Panc1 (cell line): ENCODE results near the gene SRSF7. TPM values are rescaled to one million over a fixed set of nuclear protein-coding genes. Genes with fewer than 3 reads are reported as not detected.

ENCODE experiments used
- ATAC-seq: fragments of 200-7000 bp; cut with Tn5 transposase; 2 replicates; pipeline ENCODE4 v1.9.1; 2020; ENCODE audit warnings: mild to moderate bottlenecking, moderate library complexity
- BruUV-seq: library from RNA; stranded (reverse); fragments of 400-500 nt; replicated peaks from 2 replicates; lab custom pipeline; 2021; lab: Mats Ljungman, UMichigan
- CTCF ChIA-PET: fragments of 300-600 bp; sonication (Branson Sonifier 250); formaldehyde crosslinking; loops from one replicate; lab custom pipeline; 2022; ENCODE audit warnings: antibody characterized with exemption; lab: Charles Lee
- POLR2A ChIA-PET: fragments of 300-600 bp; sonication (Branson Sonifier 250); formaldehyde crosslinking; loops from one replicate; lab custom pipeline; 2022; ENCODE audit warnings: antibody characterized with exemption; lab: Charles Lee
- DNase-seq: peaks from one replicate; pipeline ENCODE4 v3.0.0-alpha.2; 2010; ENCODE audit warnings: low read depth, low spot score
- H3K27ac ChIP-seq: 2 replicates; pipeline ENCODE4 v1.5.1; 2011; ENCODE audit warnings: mild to moderate bottlenecking, low read length, inconsistent platforms
- H3K27me3 ChIP-seq: fragments of 200-500 bp; sonication (Bioruptor generic); 2 replicates; pipeline ENCODE4 v1.6.0; 2014; ENCODE audit warnings: low read length, inconsistent platforms; ENCODE audit not compliant: control insufficient read depth, insufficient read depth
- H3K36me3 ChIP-seq: fragments of 200-500 bp; sonication (Bioruptor generic); 2 replicates; pipeline ENCODE4 v1.5.1; 2014; ENCODE audit warnings: inconsistent platforms, mild to moderate bottlenecking, low read length, moderate library complexity; ENCODE audit not compliant: control insufficient read depth, insufficient read depth
- H3K4me1 ChIP-seq: 2 replicates; pipeline ENCODE4 v1.5.1; 2011; ENCODE audit warnings: inconsistent platforms, mild to moderate bottlenecking, low read length, moderate library complexity; ENCODE audit not compliant: control insufficient read depth, insufficient read depth
- H3K4me3 ChIP-seq, 2 experiments: 2 replicates each; pipeline ENCODE4 v1.5.1; 2011 to 2012; ENCODE audit warnings: low read depth in 2 of 2, low read length in 2 of 2, mild to moderate bottlenecking in 2 of 2, inconsistent platforms in 1 of 2, moderate library complexity in 1 of 2
- H3K9me3 ChIP-seq: fragments of 200-500 bp; sonication (Bioruptor generic); 2 replicates; pipeline ENCODE4 v1.5.1; 2014; ENCODE audit warnings: low read depth, mild to moderate bottlenecking, inconsistent platforms, low read length, moderate library complexity; ENCODE audit not compliant: control insufficient read depth, insufficient read depth
- CTCF ChIP-seq: fragments of 450-650 bp; IDR thresholded peaks from 2 replicates; pipeline ENCODE4 v1.5.1; 2017; ENCODE audit warnings: mild to moderate bottlenecking
- POLR2AphosphoS5 ChIP-seq: IDR thresholded peaks from 2 replicates; pipeline ENCODE4 v1.6.1; 2012; ENCODE audit warnings: mild to moderate bottlenecking, low read depth, low read length, moderate library complexity
- REST ChIP-seq, 2 experiments: IDR thresholded peaks; 2 replicates each; pipeline ENCODE4 v1.6.1; 2011 to 2012; ENCODE audit warnings: low read depth in 2 of 2, control low read depth in 1 of 2, low read length in 1 of 2, mild to moderate bottlenecking in 1 of 2, moderate library complexity in 1 of 2; ENCODE audit not compliant: insufficient read depth in 1 of 2
- SIN3A ChIP-seq: IDR thresholded peaks from 2 replicates; pipeline ENCODE4 v1.6.1; 2012; ENCODE audit warnings: low read depth, mild to moderate bottlenecking, low read length, moderate library complexity, borderline replicate concordance; ENCODE audit not compliant: insufficient read depth
- TCF7L2 ChIP-seq: IDR thresholded peaks from 2 replicates; pipeline ENCODE4 v1.6.1; 2011; ENCODE audit warnings: mild to moderate bottlenecking, low read depth, low read length, inconsistent platforms
- in situ Hi-C: cut with HindIII; loops from 2 replicates; pipeline ENCODE4 v1.10.0; 2016; ENCODE audit warnings: low sequenced_read_pairs, low pct_unique_long_range_greater_than_20kb
- intact Hi-C: fragments of 100-400 bp; cut with micrococcal nuclease; formaldehyde crosslinking; loops from one replicate; pipeline ENCODE4 v1.10.0; 2022; ENCODE audit not compliant: unreplicated experiment
- total RNA-seq: library from RNA; stranded (reverse); gene quantifications from one replicate; pipeline ENCODE4 v1.2.1, GENCODE V29; 2021; ENCODE audit not compliant: unreplicated experiment

SRSF7 gene
- total RNA-seq, 1 experiment from 2014 or later, result 220 TPM

GRCh38 chr2:38788306-38788705 is 37.1 kb upstream of the SRSF7 start:
- no TSS peak for BruUV-seq
- no peaks in the 10 kb centered on the region for H3K27me3 ChIP-seq
- no peaks in the 10 kb centered on the region for H3K36me3 ChIP-seq

GRCh38 chr2:38783586-38783985 is 32.4 kb upstream of the SRSF7 start:
- H3K4me1 ChIP-seq, result peaks cover 3% of the 10 kb centered on the region; the same call in 1 of the 2 replicates
- BruUV-seq, result no TSS peak
- H3K4me3 ChIP-seq, result no peak overlapping the region
- CTCF ChIA-PET, result no interaction called here
- POLR2A ChIA-PET, result interaction anchor here (0.7 kb wide), 1 partner anchor 32 kb away, joined by 10 read pairs; no protein-coding TSS in a partner anchor
- ATAC-seq (peak; percentile 20; the same call in 1 of the 2 replicates), DNase-seq (no peak)
- H3K27ac ChIP-seq, result no peak overlapping the region
- TF ChIP-seq CTCF, result no peak
- no peak for TF ChIP-seq SIN3A
- TF ChIP-seq REST (IDR thresholded peaks at IDR 0.05; ENCODE audit: insufficient read depth in 1 of 2, low read depth in 2 of 2, low read length in 1 of 2), result no peak
- TF ChIP-seq TCF7L2, result no peak
- no peak for TF ChIP-seq POLR2AphosphoS5
- no peaks in the 10 kb centered on the region; the same call in 1 of the 2 replicates for H3K36me3 ChIP-seq
- H3K27me3 ChIP-seq, result no peaks in the 10 kb centered on the region
- in situ Hi-C loops (no loop called here), intact Hi-C loops (no loop called here)
- H3K9me3 ChIP-seq, result no peaks in the 10 kb centered on the region

More at GRCh38 chr2:38788306-38788705, 37.1 kb upstream of the SRSF7 start:
- no peak overlapping the region for H3K27ac ChIP-seq
- ATAC-seq (no peak), DNase-seq (no peak)
- ChIA-PET POLR2A (interaction anchor here (0.6 kb wide), 1 partner anchor 38 kb away, joined by 6 read pairs; no protein-coding TSS in a partner anchor), CTCF (no interaction called here)
- intact Hi-C loops (no loop called here), in situ Hi-C loops (no loop called here)
- H3K9me3 ChIP-seq, result no peaks in the 10 kb centered on the region
- TF ChIP-seq CTCF (no peak), POLR2AphosphoS5 (no peak), SIN3A (no peak), TCF7L2 (no peak), REST (IDR thresholded peaks at IDR 0.05; ENCODE audit: insufficient read depth in 1 of 2, low read depth in 2 of 2, low read length in 1 of 2) (no peak)
- no peaks in the 10 kb centered on the region for H3K4me1 ChIP-seq
- H3K4me3 ChIP-seq, result no peak overlapping the region
